ENCODE measurements around the gene MYH13. TPM values are rescaled to one million over a fixed set of nuclear protein-coding genes. Genes with fewer than 3 reads are reported as not detected.
A peak's percentile ranks its signal among the peaks of the same experiment; 100 is the strongest.

Gene MYH13
- total RNA-seq, 1 donor from 2014 or later, result not detected

DNA sequence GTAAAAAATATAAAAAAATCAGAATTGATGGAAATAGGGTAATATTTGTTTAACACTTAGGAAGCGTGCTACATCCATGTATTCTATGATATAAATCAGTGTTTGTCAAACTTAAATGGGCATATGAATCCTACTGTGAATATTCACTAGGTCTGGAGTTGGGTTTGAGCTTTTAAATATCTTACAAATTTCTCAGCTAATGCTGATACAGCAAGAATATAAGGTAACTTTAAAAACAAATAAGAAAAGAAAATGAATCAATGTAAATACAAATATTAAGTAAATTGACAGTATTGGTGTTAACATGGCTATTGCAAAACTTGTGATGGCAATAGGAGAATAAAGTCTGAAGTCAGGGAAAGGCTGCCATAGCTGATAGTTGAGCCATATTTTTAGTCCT, 3.6 kb downstream of the MYH13 start:
- no peak for DNase-seq (ENCODE audit: extremely low spot score, unreplicated experiment)
- H3K36me3 Mint-ChIP-seq, result no peaks in the 10 kb centered on the region
- H3K27me3 Mint-ChIP-seq, result peaks cover 20% of the 10 kb centered on the region
- no peaks in the 10 kb centered on the region for H3K9me3 Mint-ChIP-seq
- TF ChIP-seq, protein P1, sequence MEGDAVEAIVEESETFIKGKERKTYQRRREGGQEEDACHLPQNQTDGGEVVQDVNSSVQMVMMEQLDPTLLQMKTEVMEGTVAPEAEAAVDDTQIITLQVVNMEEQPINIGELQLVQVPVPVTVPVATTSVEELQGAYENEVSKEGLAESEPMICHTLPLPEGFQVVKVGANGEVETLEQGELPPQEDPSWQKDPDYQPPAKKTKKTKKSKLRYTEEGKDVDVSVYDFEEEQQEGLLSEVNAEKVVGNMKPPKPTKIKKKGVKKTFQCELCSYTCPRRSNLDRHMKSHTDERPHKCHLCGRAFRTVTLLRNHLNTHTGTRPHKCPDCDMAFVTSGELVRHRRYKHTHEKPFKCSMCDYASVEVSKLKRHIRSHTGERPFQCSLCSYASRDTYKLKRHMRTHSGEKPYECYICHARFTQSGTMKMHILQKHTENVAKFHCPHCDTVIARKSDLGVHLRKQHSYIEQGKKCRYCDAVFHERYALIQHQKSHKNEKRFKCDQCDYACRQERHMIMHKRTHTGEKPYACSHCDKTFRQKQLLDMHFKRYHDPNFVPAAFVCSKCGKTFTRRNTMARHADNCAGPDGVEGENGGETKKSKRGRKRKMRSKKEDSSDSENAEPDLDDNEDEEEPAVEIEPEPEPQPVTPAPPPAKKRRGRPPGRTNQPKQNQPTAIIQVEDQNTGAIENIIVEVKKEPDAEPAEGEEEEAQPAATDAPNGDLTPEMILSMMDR (conservative IDR thresholded peaks at IDR 0.05), result no peak
- H3K4me3 Mint-ChIP-seq, result no peak overlapping the region
- no peak overlapping the region for H3K27ac Mint-ChIP-seq
- no peaks in the 10 kb centered on the region for H3K4me1 Mint-ChIP-seq (ENCODE audit: unreplicated experiment)

DNA sequence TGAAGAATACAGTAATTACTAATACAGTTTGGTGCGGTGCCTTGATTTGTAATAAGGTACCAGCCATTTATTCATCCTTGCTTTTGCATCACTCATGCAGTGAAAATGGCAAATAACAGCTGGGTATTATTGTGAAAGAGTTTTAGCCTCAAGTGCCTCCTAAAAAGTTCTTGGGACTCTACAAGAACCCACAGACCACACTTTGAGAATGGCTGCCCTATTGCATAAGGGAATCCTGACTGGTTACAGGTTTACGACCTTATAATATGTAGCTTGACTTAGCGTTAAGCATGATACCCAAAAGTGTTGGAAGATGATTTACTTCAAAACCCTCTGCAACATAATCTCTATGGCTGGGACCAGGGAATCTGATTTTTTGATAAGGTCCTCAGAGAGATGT, 4.2 kb downstream of the MYH13 start:
- no peaks in the 10 kb centered on the region for H3K36me3 Mint-ChIP-seq
- no peaks in the 10 kb centered on the region for H3K9me3 Mint-ChIP-seq
- no peaks in the 10 kb centered on the region for H3K4me1 Mint-ChIP-seq (ENCODE audit: unreplicated experiment)
- H3K27me3 Mint-ChIP-seq, result peaks cover 23% of the 10 kb centered on the region
- no peak for DNase-seq (ENCODE audit: extremely low spot score, unreplicated experiment)
- no peak overlapping the region for H3K4me3 Mint-ChIP-seq
- TF ChIP-seq, protein P1 (conservative IDR thresholded peaks at IDR 0.05), result no peak
- no peak overlapping the region for H3K27ac Mint-ChIP-seq

DNA sequence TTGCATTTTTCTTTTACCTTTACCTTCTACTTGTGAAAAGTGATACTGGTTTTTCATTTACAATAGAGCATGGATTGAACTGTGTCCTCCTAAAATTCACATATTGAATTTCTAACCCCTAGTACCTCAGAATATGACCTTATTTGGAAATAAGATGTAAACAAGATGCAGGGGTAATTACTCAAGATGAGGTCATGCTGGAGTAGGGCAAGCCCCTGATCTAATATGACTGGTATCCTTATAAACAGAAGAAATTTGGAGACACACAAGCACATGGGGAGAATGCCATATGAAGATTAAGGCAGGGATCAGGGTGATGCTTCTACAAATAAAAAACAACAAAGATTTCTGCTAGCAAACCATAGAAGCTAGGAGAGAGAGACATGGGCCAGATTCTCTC, 12.2 kb downstream of the MYH13 start:
- no peak for DNase-seq (ENCODE audit: extremely low spot score, unreplicated experiment)
- peaks cover 5% of the 10 kb centered on the region for H3K27me3 Mint-ChIP-seq
- no peak overlapping the region for H3K27ac Mint-ChIP-seq
- TF ChIP-seq, protein P1 (conservative IDR thresholded peaks at IDR 0.05), result no peak
- H3K4me3 Mint-ChIP-seq, result no peak overlapping the region
- H3K4me1 Mint-ChIP-seq (ENCODE audit: unreplicated experiment), result no peaks in the 10 kb centered on the region
- H3K36me3 Mint-ChIP-seq, result no peaks in the 10 kb centered on the region
- H3K9me3 Mint-ChIP-seq, result no peaks in the 10 kb centered on the region

DNA sequence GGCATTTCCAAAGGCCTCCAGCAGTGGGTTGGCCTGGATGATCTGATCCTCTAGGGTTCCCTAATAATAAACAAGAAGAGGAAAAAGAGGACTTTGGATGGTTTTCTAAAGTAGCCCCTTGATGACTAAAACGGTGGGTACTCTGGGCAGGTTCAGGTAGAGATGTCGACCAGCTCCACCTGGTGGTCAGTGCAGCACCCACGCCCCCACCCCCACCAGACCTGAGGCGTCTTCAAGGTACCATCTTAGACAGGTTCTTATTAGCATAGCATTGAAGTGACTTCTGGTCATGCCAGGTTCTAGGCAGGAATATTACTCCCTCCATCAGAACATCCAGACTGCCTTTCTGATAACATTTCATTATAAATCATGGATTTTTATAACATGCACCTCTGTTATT, 15.0 kb downstream of the MYH13 start:
- no peak overlapping the region for H3K27ac Mint-ChIP-seq
- no peak for DNase-seq (ENCODE audit: extremely low spot score, unreplicated experiment)
- no peaks in the 10 kb centered on the region for H3K36me3 Mint-ChIP-seq
- H3K9me3 Mint-ChIP-seq, result no peaks in the 10 kb centered on the region
- H3K27me3 Mint-ChIP-seq, result peaks cover 4% of the 10 kb centered on the region
- H3K4me3 Mint-ChIP-seq, result no peak overlapping the region
- no peaks in the 10 kb centered on the region for H3K4me1 Mint-ChIP-seq (ENCODE audit: unreplicated experiment)
- TF ChIP-seq, protein P1 (conservative IDR thresholded peaks at IDR 0.05), result peak; percentile 58

DNA sequence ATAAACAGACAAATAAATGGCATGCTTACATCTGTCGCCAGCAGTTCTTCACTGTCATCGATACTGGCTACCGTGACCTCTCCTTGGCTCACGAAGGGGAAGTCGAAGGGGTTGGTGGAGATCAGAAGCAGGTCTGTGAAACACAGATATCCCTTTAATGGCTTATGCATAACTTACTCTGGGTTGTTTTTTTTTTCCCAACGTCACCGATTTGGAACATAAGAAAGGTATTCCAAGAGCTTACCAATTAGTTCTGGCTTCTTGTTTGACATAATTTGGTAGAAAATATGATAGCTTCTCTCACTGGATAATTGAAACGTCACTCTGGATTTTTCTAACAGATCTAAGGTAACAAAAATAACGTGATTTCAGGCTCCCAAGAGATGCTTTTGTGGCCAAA, 18.2 kb downstream of the MYH13 start:
- TF ChIP-seq, protein P1 (conservative IDR thresholded peaks at IDR 0.05), result no peak
- H3K4me1 Mint-ChIP-seq (ENCODE audit: unreplicated experiment), result no peaks in the 10 kb centered on the region
- H3K27me3 Mint-ChIP-seq, result peaks cover 4% of the 10 kb centered on the region
- H3K4me3 Mint-ChIP-seq, result no peak overlapping the region
- DNase-seq (ENCODE audit: extremely low spot score, unreplicated experiment), result no peak
- no peaks in the 10 kb centered on the region for H3K9me3 Mint-ChIP-seq
- no peak overlapping the region for H3K27ac Mint-ChIP-seq
- H3K36me3 Mint-ChIP-seq, result no peaks in the 10 kb centered on the region

DNA sequence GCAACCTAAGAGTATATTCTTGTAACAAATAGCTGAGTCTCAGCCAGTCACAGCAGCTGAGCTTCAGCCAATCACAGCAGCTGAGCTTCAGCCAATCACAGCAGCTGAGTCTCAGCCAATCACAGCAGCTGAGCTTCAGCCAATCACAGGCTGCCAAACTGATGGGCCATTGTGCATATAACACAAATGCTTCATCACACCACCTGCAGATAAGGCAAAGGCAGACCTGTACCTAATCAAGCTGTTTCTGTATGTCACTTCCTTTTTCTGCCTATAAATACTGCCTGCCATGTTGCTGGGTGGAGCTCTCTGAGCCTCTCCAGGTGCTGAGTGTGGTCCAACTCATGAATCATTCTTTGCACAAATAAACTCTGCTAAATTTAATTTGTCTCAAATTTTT, 19.9 kb downstream of the MYH13 start:
- H3K27ac Mint-ChIP-seq, result no peak overlapping the region

More for the DNA sequence above, 19.9 kb downstream of the MYH13 start:
- Mint-ChIP-seq H3K9me3 (no peaks in the 10 kb centered on the region), H3K36me3 (no peaks in the 10 kb centered on the region), H3K27me3 (peaks cover 4% of the 10 kb centered on the region), H3K4me3 (no peak overlapping the region), H3K4me1 (ENCODE audit: unreplicated experiment) (no peaks in the 10 kb centered on the region)
- no peak for DNase-seq (ENCODE audit: extremely low spot score, unreplicated experiment)
- TF ChIP-seq, protein P1 (conservative IDR thresholded peaks at IDR 0.05), result no peak
